Gastrocnemius medialis (tissue), 4 donors: Measurements from ENCODE around the gene LMAN2.

Source experiments
- POLR2A ChIP-seq, 2 donors: fragments of 450-650 bp; IDR thresholded peaks; one replicate each; pipeline ENCODE4 v1.6.1; 2017; ENCODE audit warnings: antibody characterized with exemption in 2 of 2, mild to moderate bottlenecking in 2 of 2, moderate library complexity in 2 of 2
- TF ChIP-seq, protein P1 (sequence below), 5 experiments: fragments of 450-650 bp in 3 of 5; fragments of 200-600 bp in 2 of 5; sonication (generic) in 2 of 5; IDR thresholded peaks in 4 of 5; conservative IDR thresholded peaks in 1 of 5; 1 replicate in 4 of 5; 2 replicates in 1 of 5; pipeline ENCODE4 v1.5.1; 2016 to 2019; ENCODE audit warnings: antibody characterized with exemption in 5 of 5, mild to moderate bottlenecking in 3 of 5, moderate library complexity in 3 of 5

DNA sequence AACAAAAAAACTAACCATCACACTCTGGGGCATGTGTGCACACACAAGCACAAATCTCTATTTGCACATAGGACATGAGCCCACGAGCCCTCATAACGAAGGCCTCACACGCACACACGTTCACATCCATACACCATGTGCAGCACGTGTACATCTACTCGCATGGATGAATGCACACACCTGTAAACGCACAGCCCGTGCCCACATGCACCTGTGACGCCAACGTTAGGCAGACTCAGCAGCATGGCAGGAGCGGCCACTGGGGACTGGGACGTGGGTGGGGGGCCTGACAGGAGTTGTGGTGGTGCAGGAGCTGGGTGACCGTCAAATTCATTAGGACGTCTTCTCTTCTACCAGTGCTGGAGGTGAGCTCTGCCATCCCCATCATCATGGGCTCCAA lies 35.9 kb upstream of the LMAN2 start:
- TF ChIP-seq, protein P1, sequence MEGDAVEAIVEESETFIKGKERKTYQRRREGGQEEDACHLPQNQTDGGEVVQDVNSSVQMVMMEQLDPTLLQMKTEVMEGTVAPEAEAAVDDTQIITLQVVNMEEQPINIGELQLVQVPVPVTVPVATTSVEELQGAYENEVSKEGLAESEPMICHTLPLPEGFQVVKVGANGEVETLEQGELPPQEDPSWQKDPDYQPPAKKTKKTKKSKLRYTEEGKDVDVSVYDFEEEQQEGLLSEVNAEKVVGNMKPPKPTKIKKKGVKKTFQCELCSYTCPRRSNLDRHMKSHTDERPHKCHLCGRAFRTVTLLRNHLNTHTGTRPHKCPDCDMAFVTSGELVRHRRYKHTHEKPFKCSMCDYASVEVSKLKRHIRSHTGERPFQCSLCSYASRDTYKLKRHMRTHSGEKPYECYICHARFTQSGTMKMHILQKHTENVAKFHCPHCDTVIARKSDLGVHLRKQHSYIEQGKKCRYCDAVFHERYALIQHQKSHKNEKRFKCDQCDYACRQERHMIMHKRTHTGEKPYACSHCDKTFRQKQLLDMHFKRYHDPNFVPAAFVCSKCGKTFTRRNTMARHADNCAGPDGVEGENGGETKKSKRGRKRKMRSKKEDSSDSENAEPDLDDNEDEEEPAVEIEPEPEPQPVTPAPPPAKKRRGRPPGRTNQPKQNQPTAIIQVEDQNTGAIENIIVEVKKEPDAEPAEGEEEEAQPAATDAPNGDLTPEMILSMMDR (IDR thresholded peaks at IDR 0.05 in 4 of 5, conservative IDR thresholded peaks at IDR 0.05 in 1 of 5), result no peak
- TF ChIP-seq POLR2A (IDR thresholded peaks at IDR 0.05), result no peak
